NCI-H2196 (cell line): ENCODE data around the gene CLIP4.

ENCODE experiments used
- DNase-seq: peaks from one replicate; lab custom pipeline; 2025; ENCODE audit not compliant: unreplicated experiment; lab: John Stamatoyannopoulos, UW

The CLIP4 gene

GRCh38 chr2:29129586-29130281, 14.5 kb downstream of the CLIP4 start:
- no peak for DNase-seq

- no peak for DNase-seq
Measured at GRCh38 chr2:29130295-29130694, 15.1 kb downstream of the CLIP4 start.

- no peak for DNase-seq
Measured at GRCh38 chr2:29134933-29135332, 19.7 kb downstream of the CLIP4 start.

- no peak for DNase-seq
Measured at GRCh38 chr2:29139152-29139551, 23.9 kb downstream of the CLIP4 start.

- DNase-seq, result no peak
Measured at GRCh38 chr2:29139731-29140130, 24.5 kb downstream of the CLIP4 start.

- no peak for DNase-seq
Measured at GRCh38 chr2:29143657-29144056, 28.4 kb downstream of the CLIP4 start.

- DNase-seq, result no peak
Measured at GRCh38 chr2:29146197-29146596, 31.0 kb downstream of the CLIP4 start.

- DNase-seq, result no peak
Measured at GRCh38 chr2:29147963-29148362, 32.7 kb downstream of the CLIP4 start.

- DNase-seq, result no peak
Measured at GRCh38 chr2:29154610-29155009, 39.4 kb downstream of the CLIP4 start.

DNA sequence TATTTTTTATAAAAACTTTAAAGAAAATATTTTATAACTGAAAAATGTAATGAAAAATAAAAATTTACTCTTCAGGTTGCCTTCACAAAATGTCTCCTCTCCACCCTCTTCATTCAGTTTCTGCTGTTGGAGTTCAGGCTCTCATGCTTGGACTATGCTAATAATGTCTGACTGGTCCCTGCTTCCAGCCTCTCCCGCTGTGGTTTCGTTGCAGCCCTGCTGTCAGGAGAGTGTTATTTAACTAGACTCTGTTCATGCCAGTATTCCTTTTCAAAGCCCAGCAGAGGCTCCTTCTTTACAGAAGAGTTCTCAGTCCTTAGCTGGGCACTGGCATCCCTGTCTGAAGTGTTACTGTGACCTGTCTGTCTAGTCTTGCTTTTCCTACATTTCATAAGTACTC, 40.4 kb downstream of the CLIP4 start:
- DNase-seq, result no peak

- DNase-seq, result no peak
Measured at GRCh38 chr2:29157131-29157530, 41.9 kb downstream of the CLIP4 start.

- DNase-seq, result no peak
Measured at GRCh38 chr2:29159125-29159524, 43.9 kb downstream of the CLIP4 start.

DNA sequence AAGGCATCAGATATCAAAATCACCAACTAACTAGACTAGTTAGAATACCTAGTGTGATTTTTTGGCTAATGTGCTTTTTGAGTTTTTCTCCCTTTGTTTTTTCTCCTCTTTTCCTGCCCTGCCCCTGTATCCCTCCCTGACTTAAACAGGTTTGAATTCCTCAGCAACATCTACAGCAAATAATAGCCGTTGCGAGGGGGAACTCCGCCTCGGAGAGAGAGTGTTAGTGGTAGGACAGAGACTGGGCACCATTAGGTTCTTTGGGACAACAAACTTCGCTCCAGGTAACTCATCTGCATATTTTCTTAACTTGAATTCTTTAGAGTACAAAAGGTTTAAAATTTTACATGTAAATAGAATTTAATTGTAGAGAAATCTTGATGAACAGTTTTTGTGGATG, 45.0 kb downstream of the CLIP4 start:
- no peak for DNase-seq

- no peak for DNase-seq
Measured at GRCh38 chr2:29162204-29162928, 47.2 kb downstream of the CLIP4 start.

GRCh38 chr2:29164091-29164846, 49.1 kb downstream of the CLIP4 start:
- no peak for DNase-seq

DNA sequence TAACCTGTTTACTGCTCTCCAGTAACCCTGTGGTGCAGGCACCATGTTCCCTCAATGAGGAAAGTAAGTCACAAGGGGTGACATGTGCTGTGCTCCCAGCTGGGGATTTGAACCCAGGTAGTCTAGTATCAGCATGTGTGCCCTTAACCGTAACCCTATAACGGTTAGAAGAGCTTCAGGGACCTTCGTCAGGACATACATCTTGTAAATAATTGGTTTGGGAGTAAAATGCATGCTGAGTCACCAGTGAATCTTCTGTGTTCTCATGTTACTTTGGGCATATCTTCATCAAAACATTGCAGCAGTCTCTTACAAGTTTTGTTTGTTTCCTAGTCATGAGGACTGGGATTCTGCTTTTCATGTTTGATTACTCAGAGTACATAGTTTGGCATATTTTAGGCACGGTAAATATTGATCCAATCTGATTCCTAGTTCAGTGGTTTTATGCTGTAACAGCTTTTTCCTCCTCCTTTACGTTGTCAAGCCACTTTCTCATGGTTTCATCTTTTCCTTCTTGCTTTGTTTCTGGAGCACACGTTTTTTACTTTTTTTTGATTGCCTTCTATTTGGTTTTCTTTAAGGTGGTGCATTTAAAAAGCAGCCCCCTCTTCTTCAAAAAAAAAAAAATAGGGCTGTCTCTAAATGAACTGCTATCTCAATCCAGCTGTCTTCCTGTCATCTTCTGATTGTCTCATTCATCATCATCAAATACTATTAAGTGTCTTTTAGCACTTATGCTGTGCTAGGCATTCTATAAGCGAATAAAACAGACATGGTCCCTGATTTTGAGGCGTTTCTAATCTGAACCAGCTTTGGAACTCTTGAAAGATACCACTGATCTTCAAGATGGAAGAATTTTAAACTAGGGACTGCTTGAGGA, 50.4 kb downstream of the CLIP4 start:
- DNase-seq, result no peak

GRCh38 chr2:29166242-29167039, 51.2 kb downstream of the CLIP4 start:
- DNase-seq, result no peak

DNA sequence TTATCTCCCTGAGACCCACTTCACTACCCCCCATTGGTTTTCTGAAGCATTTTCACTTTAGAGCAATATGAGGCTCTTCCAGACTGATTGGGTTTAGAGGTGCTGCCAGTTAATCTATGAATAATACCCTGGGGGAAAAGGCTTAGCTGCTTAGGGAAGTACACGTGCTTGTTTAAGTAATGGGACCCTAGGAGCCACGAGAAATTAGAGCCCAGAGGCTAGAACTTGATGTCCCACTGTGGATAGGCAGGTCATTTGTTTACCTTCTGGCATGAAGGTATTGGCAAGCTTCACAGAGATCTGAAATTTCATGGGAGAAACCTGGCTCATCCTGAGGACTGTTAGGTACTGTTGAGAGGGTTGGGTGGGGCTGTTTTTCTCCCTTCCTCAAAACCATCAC, 59.7 kb downstream of the CLIP4 start:
- no peak for DNase-seq

GRCh38 chr2:29175338-29175737, 60.1 kb downstream of the CLIP4 start:
- no peak for DNase-seq

- no peak for DNase-seq
Measured at GRCh38 chr2:29182334-29182733, 67.1 kb downstream of the CLIP4 start.
